ENCODE data around the gene CHM. TPM values are rescaled to one million over a fixed set of nuclear protein-coding genes. Genes with fewer than 3 reads are reported as not detected.

Gene CHM
- total and polyA plus RNA-seq, 10 of the 15 experiments (the other 5 are each of a cell fraction or from before 2014, with no cell fraction given), result 4.8 to 19.0 (median 8.0) TPM

- TF ChIP-seq PRDM15 (CRISPR knock-in tag; IDR thresholded peaks at IDR 0.05) (no peak), CREM (IDR thresholded peaks at IDR 0.05; ENCODE audit: low read depth) (no peak), ZNF24 (IDR thresholded peaks at IDR 0.05) (no peak), TBL1XR1 (IDR thresholded peaks at IDR 0.05; ENCODE audit: low read depth, low read length) (no peak), SUZ12 (IDR thresholded peaks at IDR 0.05; ENCODE audit: unreplicated experiment) (no peak), CTCF (IDR thresholded peaks at IDR 0.05 in 2 of 3, conservative IDR thresholded peaks at IDR 0.05 in 1 of 3; ENCODE audit: control insufficient read depth in 2 of 3, extremely low read depth in 1 of 3, insufficient read depth in 1 of 3, low read depth in 3 of 3, low read length in 3 of 3) (no peak), MYC (IDR thresholded peaks at IDR 0.05; ENCODE audit: insufficient read depth, insufficient read length, insufficient replicate concordance, low read length, severe bottlenecking) (no peak), ZNF207 (IDR thresholded peaks at IDR 0.05; ENCODE audit: borderline replicate concordance) (no peak), JUNB (IDR thresholded peaks at IDR 0.05) (no peak), GABPA (IDR thresholded peaks at IDR 0.05; ENCODE audit: low read depth) (no peak), RUNX3 (IDR thresholded peaks at IDR 0.05; ENCODE audit: low read length) (no peak), E4F1 (IDR thresholded peaks at IDR 0.05; ENCODE audit: borderline replicate concordance, partially characterized antibody) (no peak), BRCA1 (IDR thresholded peaks at IDR 0.05; ENCODE audit: low read depth, low read length) (no peak), SIX5 (IDR thresholded peaks at IDR 0.05; ENCODE audit: low read depth, low read length, severe bottlenecking) (no peak)
These were observed 143.5 kb downstream of the CHM start (continued) for GRCh38 chrX:85903692-85904471.
